ENCODE data around the gene POU2F3.

POU2F3 gene

GRCh38 chr11:120211522-120212258, 28.2 kb upstream of the POU2F3 start:
- DNase-seq = no peak

GRCh38 chr11:120212259-120212878, 27.6 kb upstream of the POU2F3 start:
- no peak for DNase-seq

GRCh38 chr11:120212926-120213325, 27.0 kb upstream of the POU2F3 start:
- DNase-seq = no peak

- no peak for DNase-seq
Measured at GRCh38 chr11:120214581-120214980, 25.4 kb upstream of the POU2F3 start.

GRCh38 chr11:120215634-120216033, 24.3 kb upstream of the POU2F3 start:
- no peak for DNase-seq

GRCh38 chr11:120216426-120217102, 23.4 kb upstream of the POU2F3 start:
- no peak for DNase-seq

- DNase-seq = no peak
Measured at GRCh38 chr11:120217526-120217925, 22.4 kb upstream of the POU2F3 start.

GRCh38 chr11:120217941-120218694, 21.8 kb upstream of the POU2F3 start:
- no peak for DNase-seq

- no peak for DNase-seq
Measured at GRCh38 chr11:120218695-120219033, 21.3 kb upstream of the POU2F3 start.

- no peak for DNase-seq
Measured at GRCh38 chr11:120219232-120219937, 20.6 kb upstream of the POU2F3 start.

GRCh38 chr11:120219938-120220746, 19.8 kb upstream of the POU2F3 start:
- no peak for DNase-seq

- DNase-seq = no peak
Measured at GRCh38 chr11:120220747-120221037, 19.2 kb upstream of the POU2F3 start.

- no peak for DNase-seq
Measured at GRCh38 chr11:120221115-120221752, 18.7 kb upstream of the POU2F3 start.

- DNase-seq = no peak
Measured at GRCh38 chr11:120222916-120223315, 17.0 kb upstream of the POU2F3 start.

- no peak for DNase-seq
Measured at GRCh38 chr11:120223793-120224192, 16.1 kb upstream of the POU2F3 start.

- DNase-seq = no peak
Measured at GRCh38 chr11:120224361-120224760, 15.6 kb upstream of the POU2F3 start.

GRCh38 chr11:120224972-120225909, 14.7 kb upstream of the POU2F3 start:
- peak in 1 of 2 donors; percentile 33 for DNase-seq

GRCh38 chr11:120226242-120226641, 13.7 kb upstream of the POU2F3 start:
- DNase-seq = no peak

- no peak for DNase-seq
Measured at GRCh38 chr11:120226714-120227113, 13.2 kb upstream of the POU2F3 start.

- DNase-seq = no peak
Measured at GRCh38 chr11:120227228-120227852, 12.6 kb upstream of the POU2F3 start.
